D721Med (cell line): ENCODE results near the gene SHROOM2.

Source experiments
- DNase-seq: peaks from one replicate; pipeline ENCODE4 v3.0.0; 2011; ENCODE audit warnings: low spot score; ENCODE audit not compliant: insufficient read length
- FAIRE-seq: peaks from 2 replicates; lab custom pipeline; 2011; peaks lifted over from hg19 to GRCh38; lab: Jason Lieb, UNC
- CTCF ChIP-seq: IDR thresholded peaks from 2 replicates; pipeline ENCODE4 v1.5.1; 2012; ENCODE audit warnings: mild to moderate bottlenecking, control low read depth; ENCODE audit not compliant: insufficient read depth; ENCODE audit errors: missing control alignments

SHROOM2 gene

GRCh38 chrX:9909254-9909653 lies 123.0 kb downstream of the SHROOM2 start:
- FAIRE-seq: no peak
- no peak for DNase-seq
- TF ChIP-seq CTCF: no peak

DNA sequence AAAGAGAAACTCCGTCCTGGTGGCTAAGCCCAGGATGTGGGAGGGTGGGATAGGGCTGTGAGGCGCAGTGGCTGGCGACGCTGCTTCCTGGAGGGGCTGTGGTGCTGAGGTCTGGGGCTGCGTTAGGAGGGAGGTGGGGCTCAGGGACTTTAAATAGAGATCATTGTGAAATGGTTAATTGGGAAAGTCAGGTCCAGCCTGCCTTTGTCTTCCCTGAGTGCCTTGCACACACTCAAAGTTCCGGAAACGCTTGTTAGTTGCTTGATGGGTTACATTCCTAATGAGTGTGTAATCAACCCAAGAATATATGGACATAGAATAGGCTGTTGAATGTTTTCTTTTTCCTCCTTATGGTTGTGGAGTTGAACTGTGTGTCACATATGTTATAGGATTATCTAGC lies 125.3 kb downstream of the SHROOM2 start:
- TF ChIP-seq CTCF: no peak
- DNase-seq: no peak
- no peak for FAIRE-seq

GRCh38 chrX:9912351-9913145 lies 126.3 kb downstream of the SHROOM2 start:
- no peak for TF ChIP-seq CTCF
- no peak for FAIRE-seq
- no peak for DNase-seq

GRCh38 chrX:9913146-9913433 lies 126.9 kb downstream of the SHROOM2 start:
- FAIRE-seq (no peak), DNase-seq (no peak)
- no peak for TF ChIP-seq CTCF

- DNase-seq (no peak), FAIRE-seq (no peak)
- no peak for TF ChIP-seq CTCF
Observed at GRCh38 chrX:9917861-9918260, 131.6 kb downstream of the SHROOM2 start.

DNA sequence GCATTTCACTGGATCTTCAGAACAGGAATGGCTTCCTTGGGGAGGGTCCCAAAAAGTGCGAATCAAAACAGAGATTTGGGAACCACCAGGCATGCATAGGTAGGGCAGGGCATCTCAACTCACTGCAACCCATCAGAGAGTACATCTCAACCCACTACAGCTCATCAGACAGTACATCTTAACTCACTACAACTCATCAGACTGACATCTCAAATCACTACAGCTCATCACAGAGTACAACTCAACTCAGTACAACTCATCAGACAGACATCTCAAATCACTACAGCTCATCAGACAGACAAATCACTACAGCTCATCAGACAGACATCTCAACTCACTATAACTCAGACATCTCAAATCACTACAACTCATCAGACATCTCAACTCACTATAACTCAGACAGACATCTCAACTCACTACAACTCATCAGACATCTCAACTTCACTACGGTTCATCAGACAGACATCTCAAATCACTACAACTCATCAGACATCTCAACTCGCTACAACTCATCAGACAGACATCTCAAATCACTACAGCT lies 133.5 kb downstream of the SHROOM2 start:
- FAIRE-seq: no peak
- no peak for DNase-seq
- TF ChIP-seq CTCF: no peak

DNA sequence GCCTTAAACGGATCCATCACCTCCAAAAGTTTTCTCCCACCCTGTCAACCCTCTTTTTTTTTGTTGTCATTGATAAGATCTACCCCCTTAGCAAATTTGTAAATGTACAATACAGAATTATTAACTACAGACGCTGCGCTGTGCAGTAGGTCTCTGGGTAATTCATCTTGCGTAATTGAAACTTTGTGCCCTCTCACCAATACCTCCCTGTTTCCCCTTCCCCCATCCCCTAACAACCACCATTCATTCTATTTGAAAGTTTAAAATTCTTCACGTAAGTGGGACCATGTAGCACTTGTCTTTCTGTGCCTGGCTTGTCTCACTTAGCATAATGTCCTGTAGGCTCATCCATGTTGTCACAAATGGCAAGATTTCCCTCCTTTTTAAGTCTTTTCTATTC lies 135.2 kb downstream of the SHROOM2 start:
- FAIRE-seq: no peak
- DNase-seq: no peak
- TF ChIP-seq CTCF: no peak
